A549 treated with dexamethasone at 1 μM for 4 hours (cell line): ENCODE measurements around the gene TTR. TPM values are rescaled to one million over a fixed set of nuclear protein-coding genes. Genes with fewer than 3 reads are reported as not detected.

ENCODE experiments used
- total RNA-seq: library from RNA; stranded (reverse); fragments of 200-300 nt; extraction: Qiagen RNA extraction; gene quantifications from 5 replicates; pipeline ENCODE4 v1.2.3, GENCODE V29; 2022

TTR gene
- total RNA-seq: 0.11 to 0.13 TPM in 2 of 5 replicates, not detected in the others

GRCh38 chr18:31591628-31592027, at the start of gene TTR:
TSS of gene TTR (plus strand) at chr18:31591877. CDS start at chr18:31591903, 26 bp downstream.

Other genes starting within 250 kb of the TTR start
- gene DSG4, start 215.1 kb upstream of the TTR start, total RNA-seq: not detected in 5 replicates
- gene DSG3, start 144.1 kb upstream of the TTR start, total RNA-seq: 0.01 to 0.02 TPM (median 0.02 TPM) in 4 of 5 replicates, not detected in the other
- 45.6 to 69.2 TPM (median 64.0 TPM) in 5 replicates for gene DSG2, start 93.7 kb upstream of the TTR start, total RNA-seq
- 5.3 to 8.0 TPM (median 7.1 TPM) in 5 replicates for gene B4GALT6, start 92.7 kb downstream of the TTR start, total RNA-seq
- gene SLC25A52, start 169.0 kb downstream of the TTR start, total RNA-seq: not detected in 5 replicates